GM12891 (cell line): ENCODE results near the gene BCO2. TPM values are rescaled to one million over a fixed set of nuclear protein-coding genes. Genes with fewer than 3 reads are reported as not detected.
A peak's percentile ranks its signal among the peaks of the same experiment; 100 is the strongest.

Experiments used
- DNase-seq: peaks from one replicate; pipeline ENCODE4 v3.0.0; 2011; ENCODE audit warnings: low spot score; ENCODE audit not compliant: insufficient read length
- FAIRE-seq: peaks from 2 replicates; lab custom pipeline; 2011; peaks lifted over from hg19 to GRCh38; lab: Jason Lieb, UNC
- PAX5 ChIP-seq: IDR thresholded peaks from 2 replicates; pipeline ENCODE4 v1.6.1; 2011; ENCODE audit warnings: low read length, moderate library complexity, mild to moderate bottlenecking; ENCODE audit not compliant: insufficient read depth, severe bottlenecking
- POLR2A ChIP-seq: IDR thresholded peaks from 2 replicates; pipeline ENCODE4 v1.6.1; 2011; ENCODE audit warnings: low read depth, low read length, control low read depth
- POLR2AphosphoS5 ChIP-seq: IDR thresholded peaks from 2 replicates; pipeline ENCODE4 v1.6.1; 2011; ENCODE audit warnings: low read depth, low read length, control low read depth
- POU2F2 ChIP-seq: IDR thresholded peaks from 2 replicates; pipeline ENCODE4 v1.6.1; 2011; ENCODE audit warnings: low read depth, mild to moderate bottlenecking, control low read depth, low read length, moderate library complexity
- SPI1 ChIP-seq: IDR thresholded peaks from 2 replicates; pipeline ENCODE4 v1.6.1; 2011; ENCODE audit warnings: low read depth, low read length, control low read depth
- TAF1 ChIP-seq: IDR thresholded peaks from 2 replicates; pipeline ENCODE4 v1.6.1; 2011; ENCODE audit warnings: low read depth, low read length, control low read depth
- polyA plus RNA-seq: library from polyadenylated mRNA; unstranded; fragments of >200 nt; gene quantifications from one replicate; pipeline ENCODE4 v1.2.1, GENCODE V29; 2012; ENCODE audit warnings: low read depth, missing spikeins, inconsistent platforms; ENCODE audit not compliant: missing spikeins

BCO2 gene
- polyA plus RNA-seq = 0.42 TPM

GRCh38 chr11:112174789-112175598 lies at the start of gene BCO2:
Gene BCO2 (plus strand): TSS chr11:112175512. CDS start chr11:112175602, 90 bp downstream.
- TF ChIP-seq POU2F2 (no peak), PAX5 (no peak), POLR2AphosphoS5 (no peak), TAF1 (no peak), POLR2A (no peak), SPI1 (no peak)
- DNase-seq = no peak
- FAIRE-seq = peak; percentile 75

DNA sequence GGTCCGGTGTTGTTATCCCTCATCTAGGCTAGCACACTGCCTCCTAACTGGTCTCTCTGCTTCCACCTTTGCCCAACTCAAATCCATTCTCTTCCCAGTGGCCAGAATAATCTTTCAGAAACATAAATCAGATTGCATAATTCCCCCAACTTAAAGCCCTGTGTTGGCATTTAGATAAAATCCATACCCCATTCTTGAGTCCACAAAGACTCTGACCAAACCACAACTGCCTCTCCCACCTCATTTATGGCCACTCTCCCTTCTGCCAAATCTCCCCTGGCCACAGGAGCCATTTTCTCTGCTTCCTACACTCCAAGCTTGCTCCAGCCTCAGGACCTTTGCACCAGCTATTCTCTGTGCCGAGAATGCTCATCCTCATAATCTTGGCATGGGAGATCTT lies 48.3 kb upstream of the BCO2 start:
- FAIRE-seq (no peak), DNase-seq (no peak)
- TF ChIP-seq PAX5 (no peak), POLR2A (no peak), TAF1 (no peak), SPI1 (no peak), POLR2AphosphoS5 (no peak), POU2F2 (no peak)

GRCh38 chr11:112128483-112129121 lies 46.7 kb upstream of the BCO2 start:
- no peak for TF ChIP-seq PAX5
- TF ChIP-seq TAF1 = no peak
- TF ChIP-seq SPI1 = no peak
- no peak for TF ChIP-seq POLR2AphosphoS5
- no peak for TF ChIP-seq POLR2A
- no peak for TF ChIP-seq POU2F2
- DNase-seq (no peak), FAIRE-seq (no peak)

GRCh38 chr11:112129656-112130055 lies 45.7 kb upstream of the BCO2 start:
- no peak for DNase-seq
- no peak for FAIRE-seq
- TF ChIP-seq SPI1 (no peak), POU2F2 (no peak)

GRCh38 chr11:112132737-112133136 lies 42.6 kb upstream of the BCO2 start:
- DNase-seq (no peak), FAIRE-seq (peak; percentile 81)
- TF ChIP-seq SPI1 = no peak
- TF ChIP-seq POLR2A = no peak

DNA sequence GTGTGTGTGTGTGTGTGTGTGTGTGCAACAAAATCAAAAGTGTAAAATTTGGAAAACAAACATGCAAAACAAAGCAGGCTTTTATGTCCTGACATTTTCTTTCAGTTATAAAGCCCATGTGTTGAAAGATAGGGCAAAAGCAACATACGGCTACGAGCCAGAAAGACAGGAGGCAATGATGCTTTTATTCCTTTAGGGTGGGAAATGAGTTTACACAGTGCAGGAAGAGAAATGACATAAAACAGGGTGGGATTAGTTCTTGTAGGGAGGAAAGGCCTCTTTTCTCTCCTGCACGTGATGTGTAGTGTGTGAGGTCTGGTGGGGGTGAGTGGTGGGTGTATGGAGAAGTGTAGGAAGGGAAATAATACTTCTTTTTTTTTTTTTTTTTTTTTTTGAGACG lies 40.8 kb upstream of the BCO2 start:
- no peak for FAIRE-seq
- TF ChIP-seq POU2F2 = no peak
- no peak for TF ChIP-seq SPI1
- DNase-seq = no peak

- DNase-seq = no peak
- FAIRE-seq = no peak
- no peak for TF ChIP-seq TAF1
- TF ChIP-seq SPI1 = no peak
- no peak for TF ChIP-seq POLR2AphosphoS5
- TF ChIP-seq POU2F2 = no peak
- no peak for TF ChIP-seq POLR2A
- TF ChIP-seq PAX5 = no peak
These were observed 31.7 kb upstream of the BCO2 start for GRCh38 chr11:112143597-112143996.

GRCh38 chr11:112150517-112150916 lies 24.8 kb upstream of the BCO2 start:
- FAIRE-seq (no peak), DNase-seq (no peak)
- TF ChIP-seq POU2F2 (no peak), POLR2A (no peak), PAX5 (no peak), POLR2AphosphoS5 (no peak), TAF1 (no peak), SPI1 (no peak)

GRCh38 chr11:112156153-112156955 lies 19.0 kb upstream of the BCO2 start:
- TF ChIP-seq POLR2A (no peak), POLR2AphosphoS5 (no peak), TAF1 (no peak), SPI1 (no peak), PAX5 (no peak), POU2F2 (no peak)
- FAIRE-seq (no peak), DNase-seq (no peak)
